HG03432 (cell line): ENCODE measurements around the gene YBX1.

Experiments
- ATAC-seq: cut with Tn5 transposase; IDR thresholded peaks from one replicate; pipeline ENCODE4 v1.9.1; 2021; ENCODE audit warnings: mild to moderate bottlenecking, moderate library complexity; ENCODE audit not compliant: unreplicated experiment

The YBX1 gene

GRCh38 chr1:42681741-42682483, at the start of gene YBX1:
Gene YBX1 (plus strand): TSS chr1:42682418. CDS start chr1:42682566, 148 bp downstream.
- ATAC-seq, result peak; percentile 88

GRCh38 chr1:42639116-42639515, 43.1 kb upstream of the YBX1 start:
- no peak for ATAC-seq

GRCh38 chr1:42646056-42646455, 36.2 kb upstream of the YBX1 start:
- no peak for ATAC-seq

- no peak for ATAC-seq
Measured at GRCh38 chr1:42657201-42657600, 25.0 kb upstream of the YBX1 start.

GRCh38 chr1:42657981-42658876, 24.0 kb upstream of the YBX1 start, which contains the start of gene PPIH:
Gene PPIH (plus strand): TSS chr1:42658423. CDS start chr1:42658447, 24 bp downstream.
- peak; percentile 95 for ATAC-seq

- ATAC-seq, result no peak
Measured at GRCh38 chr1:42658877-42659337, 23.3 kb upstream of the YBX1 start.

- ATAC-seq, result no peak
Measured at GRCh38 chr1:42660907-42661500, 21.2 kb upstream of the YBX1 start.

- no peak for ATAC-seq
Measured at GRCh38 chr1:42669936-42670335, 12.3 kb upstream of the YBX1 start.

- no peak for ATAC-seq
Measured at GRCh38 chr1:42670425-42670824, 11.8 kb upstream of the YBX1 start.

GRCh38 chr1:42674214-42674613, 8.0 kb upstream of the YBX1 start:
- no peak for ATAC-seq

- no peak for ATAC-seq
Measured at GRCh38 chr1:42674682-42675081, 7.5 kb upstream of the YBX1 start.

GRCh38 chr1:42675467-42675866, 6.8 kb upstream of the YBX1 start:
- ATAC-seq, result no peak

- no peak for ATAC-seq
Measured at GRCh38 chr1:42676534-42677087, 5.6 kb upstream of the YBX1 start.

GRCh38 chr1:42679364-42679983, 2.7 kb upstream of the YBX1 start:
- ATAC-seq, result no peak

- ATAC-seq, result no peak
Measured at GRCh38 chr1:42680055-42680454, 2.2 kb upstream of the YBX1 start.

GRCh38 chr1:42680921-42681683, 1.1 kb upstream of the YBX1 start:
- ATAC-seq, result no peak

GRCh38 chr1:42682484-42682738, 193 bp downstream of the YBX1 start:
- peak; percentile 26 for ATAC-seq

GRCh38 chr1:42682739-42683531, 717 bp downstream of the YBX1 start:
- ATAC-seq, result peak; percentile 50

- ATAC-seq, result no peak
Measured at GRCh38 chr1:42684139-42684538, 1.9 kb downstream of the YBX1 start.
